Brain pericyte (primary cell): ENCODE measurements around the gene HPSE.
"Not testable (repeated sequence)": the region's sequence is repeated elsewhere in the genome, so short reads cannot be mapped to it uniquely, and the experiment has no call there.

ENCODE experiments used
- DNase-seq: peaks from one replicate; pipeline ENCODE4 v3.0.0-alpha.2; 2012; ENCODE audit warnings: low read depth, low spot score

The HPSE gene

DNA sequence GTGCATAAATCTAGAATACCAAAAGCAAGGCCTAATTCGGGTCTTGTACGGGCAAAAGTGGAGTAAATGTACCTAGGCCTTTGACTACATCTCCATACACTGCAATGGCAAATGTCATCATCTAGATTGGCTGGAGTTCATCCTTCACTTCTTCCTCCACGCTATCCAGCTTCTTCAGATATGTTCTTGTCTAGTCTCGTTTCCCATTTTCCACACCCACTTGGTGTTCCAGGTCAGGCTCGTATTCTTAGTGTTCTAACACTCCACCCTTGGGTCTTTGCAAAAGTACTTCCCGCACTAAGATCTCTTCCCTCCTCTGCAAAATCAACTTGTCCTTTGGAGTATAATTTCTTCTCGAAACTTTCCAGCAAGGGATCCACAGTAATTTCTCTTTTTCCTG lies 51.5 kb downstream of the HPSE start:
- no peak for DNase-seq

DNA sequence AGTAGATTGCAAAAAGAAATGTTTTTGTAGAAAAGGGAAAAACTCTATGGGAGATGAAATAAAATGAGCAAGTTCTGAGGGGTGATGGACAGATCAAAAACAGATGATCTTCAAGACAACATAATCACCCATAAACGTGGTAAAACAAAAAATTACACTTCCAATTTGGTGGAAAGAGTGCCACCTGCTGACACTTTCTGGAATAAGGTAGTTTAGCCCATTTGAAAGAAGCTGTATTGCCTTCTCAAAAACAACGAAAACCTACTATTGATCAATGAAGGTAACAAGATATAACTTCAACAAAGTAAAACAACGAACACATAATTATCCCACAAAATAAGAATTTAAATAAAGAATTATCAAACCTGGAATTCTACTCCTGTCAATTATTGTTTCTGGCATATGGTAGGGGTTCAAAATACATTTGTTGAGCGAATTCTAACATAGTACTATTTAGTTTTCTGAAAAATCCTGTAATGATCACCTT lies 52.6 kb downstream of the HPSE start:
- no peak for DNase-seq

DNA sequence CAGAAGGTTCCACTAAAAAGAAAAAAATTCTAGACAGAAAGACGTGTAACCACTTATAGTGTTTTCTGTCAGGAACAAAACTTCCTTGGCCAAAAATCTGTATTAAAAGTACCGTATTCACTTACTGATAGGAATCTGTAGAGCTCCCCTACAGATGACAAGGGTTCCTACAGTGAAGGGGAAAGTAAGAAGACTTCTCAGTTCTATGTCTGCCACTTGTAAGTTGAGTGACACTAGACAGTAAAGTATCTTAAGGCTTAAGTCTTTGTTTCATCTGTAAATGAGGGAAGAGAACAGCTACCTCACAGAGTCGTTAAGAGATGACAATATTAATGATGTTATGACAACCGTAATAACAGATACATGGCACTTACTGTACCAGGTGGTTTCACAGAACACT lies 53.3 kb downstream of the HPSE start:
- DNase-seq, result no peak

DNA sequence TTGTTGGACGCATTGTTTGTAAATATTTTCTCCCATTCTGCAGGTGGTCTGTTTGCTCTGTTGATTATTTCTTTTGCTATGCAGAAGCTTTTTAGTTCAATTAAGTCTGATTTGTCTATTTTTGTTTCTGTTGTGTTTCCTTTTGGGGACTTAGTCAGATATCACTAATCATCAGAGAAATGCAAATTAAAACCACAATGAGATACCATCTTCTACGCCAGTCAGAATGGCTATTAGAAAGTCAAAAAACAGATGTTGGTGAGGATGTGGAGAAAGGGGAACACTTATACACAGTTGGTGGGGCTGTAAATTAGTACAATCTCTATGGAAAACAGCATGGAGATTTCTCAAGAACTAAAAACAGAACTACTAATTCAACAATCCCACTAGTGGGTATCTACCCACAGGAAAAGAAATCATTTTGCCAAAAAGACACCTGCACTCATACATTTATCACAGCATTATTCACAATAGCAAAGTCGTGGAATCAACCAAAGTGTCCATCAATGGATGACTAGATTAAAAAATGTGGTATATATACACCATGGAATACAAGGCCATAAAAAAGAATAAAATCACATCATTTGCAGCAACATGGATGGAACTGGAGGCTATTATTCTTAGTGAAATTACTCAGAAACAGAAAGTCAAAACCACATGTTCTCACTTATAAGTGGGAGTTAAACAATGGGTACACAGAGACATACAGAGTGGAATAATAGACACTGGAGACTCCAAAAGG lies 58.2 kb downstream of the HPSE start:
- no peak for DNase-seq

DNA sequence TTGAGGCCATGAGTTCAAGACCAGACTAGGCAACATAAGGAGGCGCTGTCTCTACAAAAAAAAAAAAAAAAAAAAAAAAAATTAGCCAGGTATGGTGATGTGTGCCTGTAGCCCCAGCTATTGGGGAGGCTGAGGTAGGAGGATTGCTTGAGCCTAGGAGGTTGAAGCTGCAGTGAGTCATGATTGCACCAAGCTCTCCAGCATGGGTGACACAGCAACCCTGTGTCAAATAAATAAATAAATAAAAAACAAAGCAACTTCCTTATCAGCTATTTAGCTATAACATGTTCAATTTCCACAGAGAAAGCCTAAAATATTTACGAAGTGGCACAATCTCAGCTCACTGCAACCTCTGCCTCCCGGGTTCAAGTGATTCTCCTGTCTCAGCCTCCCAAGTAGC lies 60.7 kb downstream of the HPSE start:
- DNase-seq, result not testable (repeated sequence)

DNA sequence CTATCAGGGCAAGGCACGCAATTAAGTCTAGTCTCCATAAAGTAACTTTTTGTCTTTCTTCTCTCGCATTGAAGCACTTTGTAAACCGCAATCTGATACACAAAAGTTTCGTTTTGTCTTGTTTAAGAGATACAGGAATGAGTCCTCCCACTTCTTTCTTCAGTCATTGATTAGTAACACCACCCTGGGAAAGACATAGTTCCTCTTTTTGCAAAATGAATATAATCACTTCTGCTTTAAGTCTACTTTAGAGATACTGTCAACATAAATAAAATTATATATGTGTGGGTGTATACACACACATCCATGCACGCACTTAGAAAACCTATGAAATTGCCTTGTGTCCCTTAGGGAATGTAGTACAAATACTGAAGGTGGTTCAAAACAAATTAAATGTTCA lies 61.7 kb downstream of the HPSE start:
- DNase-seq, result no peak

DNA sequence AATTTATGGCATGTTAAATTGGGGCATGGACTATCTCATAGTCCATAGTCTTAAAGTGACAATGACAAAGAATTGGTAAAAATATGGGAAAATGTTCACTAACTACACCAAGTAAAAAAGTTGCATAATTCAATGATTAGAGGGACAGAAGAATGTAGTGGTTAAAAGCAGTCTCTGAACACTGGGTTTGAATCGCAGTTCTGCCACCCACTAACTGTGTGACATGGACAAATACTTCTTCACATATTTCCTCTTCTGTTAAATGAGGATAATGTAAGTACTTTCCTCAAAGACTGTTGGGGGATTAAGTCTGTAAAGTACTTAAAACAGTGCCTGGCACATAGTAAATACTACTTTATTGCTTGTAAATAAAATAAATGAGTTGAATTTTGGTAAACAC lies 65.4 kb downstream of the HPSE start:
- no peak for DNase-seq

DNA sequence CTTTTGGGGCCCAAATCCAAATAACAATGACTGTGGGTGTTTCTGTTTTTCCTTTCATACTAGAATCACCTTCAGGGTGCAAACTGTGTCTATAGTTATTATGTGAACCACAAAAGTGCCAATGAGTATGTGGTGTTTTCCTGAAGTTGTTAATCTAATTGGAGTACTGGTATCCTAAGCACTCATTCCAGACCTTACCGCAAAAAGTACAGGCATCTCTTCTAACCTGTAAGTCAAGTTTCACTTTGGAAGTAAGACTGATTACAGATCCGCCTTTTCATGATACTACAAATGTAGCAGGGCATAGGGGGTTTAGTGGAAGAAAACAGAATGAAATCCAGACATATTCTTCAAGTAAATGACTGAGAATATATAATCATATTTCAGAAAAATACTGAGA lies 66.2 kb downstream of the HPSE start:
- no peak for DNase-seq

DNA sequence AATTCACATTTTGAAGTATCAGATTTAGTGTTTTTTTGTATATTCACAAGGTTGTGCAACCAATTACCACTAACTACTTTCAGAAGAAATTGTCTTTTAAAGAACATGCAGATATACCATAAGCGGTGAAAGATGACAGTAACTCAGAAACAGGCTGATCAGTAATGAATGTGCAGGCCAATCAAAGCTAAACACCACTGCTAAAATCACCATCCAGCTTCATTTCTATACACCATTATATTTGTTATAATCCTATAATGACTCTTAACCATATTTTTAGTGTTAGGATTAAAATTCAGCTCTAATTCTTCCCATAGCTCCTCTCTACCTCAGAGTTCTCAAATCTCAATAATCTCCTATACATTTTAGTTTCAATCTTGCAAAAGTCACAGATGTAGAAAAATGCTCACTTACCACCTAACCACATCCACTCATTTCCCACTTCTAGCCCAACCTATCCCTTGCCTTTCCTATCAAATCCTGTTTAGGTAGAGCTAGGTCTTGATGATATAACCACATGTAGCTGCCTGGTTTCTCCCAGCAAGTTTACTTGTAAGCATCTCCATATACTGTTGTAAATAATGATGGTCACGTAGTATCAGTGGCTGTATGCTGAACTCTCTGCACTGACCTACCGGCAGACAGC lies 66.7 kb downstream of the HPSE start:
- no peak for DNase-seq

DNA sequence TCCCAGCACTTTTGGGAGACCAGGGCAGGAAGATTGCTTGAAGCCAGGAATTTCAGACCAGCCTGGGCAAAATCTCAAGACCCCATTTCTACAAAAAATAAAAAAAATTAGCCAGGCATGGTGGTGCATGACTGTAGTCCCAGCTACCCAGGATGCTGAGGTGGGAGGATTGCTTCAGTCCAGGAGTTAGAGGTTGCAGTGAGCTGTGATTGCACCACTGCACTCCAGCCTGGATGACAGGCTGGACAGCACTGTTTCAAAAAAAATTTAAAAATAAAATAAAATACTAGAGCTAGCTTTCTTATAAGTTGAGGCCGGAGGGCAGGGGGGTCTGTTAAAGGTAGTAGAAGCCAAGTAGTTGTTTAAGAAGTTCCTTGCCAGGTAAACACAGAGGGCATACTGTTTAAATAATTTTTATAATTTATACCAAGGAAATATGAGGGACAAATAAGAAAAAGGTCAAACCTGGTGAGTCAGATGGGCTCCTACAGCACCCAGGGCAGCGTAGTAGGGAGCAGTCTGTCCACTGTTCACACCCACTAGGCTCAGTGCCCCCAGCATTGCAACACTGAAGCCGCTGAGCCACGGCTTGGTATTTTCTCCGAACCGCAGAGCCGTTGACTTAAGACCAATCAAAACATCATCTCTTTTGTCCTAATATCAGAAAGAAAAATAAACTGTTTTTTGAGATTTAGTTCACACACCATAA lies 67.4 kb downstream of the HPSE start:
- DNase-seq, result peak; percentile 79

DNA sequence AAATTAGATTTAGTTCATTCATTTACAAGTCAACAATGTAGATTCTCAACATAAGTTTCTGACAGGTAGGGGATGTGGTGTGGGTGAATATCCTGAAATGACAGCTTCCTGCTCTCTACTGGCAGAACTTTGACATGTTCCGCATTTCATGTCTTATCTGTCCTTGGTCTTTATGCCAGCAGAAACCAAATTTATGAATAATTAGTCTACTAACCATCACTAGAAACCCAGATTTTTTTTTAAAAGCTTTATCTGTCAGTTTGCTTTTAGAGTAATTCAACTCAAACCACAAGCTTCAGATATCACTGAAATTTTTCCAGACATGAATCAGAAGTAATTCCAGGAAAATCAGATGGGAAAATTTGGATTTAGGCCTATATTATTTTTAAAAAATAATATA lies 68.0 kb downstream of the HPSE start:
- no peak for DNase-seq

DNA sequence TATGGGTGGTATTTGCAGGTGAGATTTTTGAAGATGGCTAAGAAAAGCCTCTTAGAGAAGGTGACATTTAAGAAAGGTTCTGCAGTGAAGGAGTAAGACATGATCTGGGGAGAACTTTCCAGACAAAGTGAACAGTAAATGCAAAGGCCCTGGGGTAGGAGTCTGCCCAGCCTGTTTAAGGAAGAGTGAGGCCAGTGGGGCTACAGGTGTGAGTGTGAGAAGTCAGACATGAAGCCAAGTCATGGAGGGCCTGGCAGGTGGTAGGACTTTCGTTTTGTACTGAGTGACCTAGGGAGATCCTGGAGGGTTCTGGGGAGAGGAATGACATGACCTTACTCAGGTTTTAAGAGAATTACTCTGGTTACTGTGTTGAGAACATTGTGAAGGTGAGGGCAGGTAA lies 71.5 kb downstream of the HPSE start:
- no peak for DNase-seq

DNA sequence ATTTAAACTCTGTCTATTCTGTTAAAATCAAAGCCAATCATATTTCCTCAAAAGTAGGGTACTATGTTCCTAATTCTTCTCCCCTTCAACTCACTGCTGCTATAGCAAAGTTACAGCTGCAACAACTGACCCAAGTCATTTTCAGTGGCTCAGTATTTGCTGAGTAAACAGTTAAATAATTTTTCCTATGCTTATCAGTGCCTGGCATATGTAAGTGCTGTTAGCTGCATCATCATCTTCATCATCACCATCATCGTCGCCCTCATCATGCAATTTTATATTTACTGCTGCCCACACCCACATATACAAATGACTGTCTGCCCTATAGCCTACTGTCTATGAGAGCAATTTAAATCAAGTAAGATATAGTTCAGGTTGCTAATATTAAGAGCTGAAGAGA lies 72.0 kb downstream of the HPSE start:
- DNase-seq, result no peak

DNA sequence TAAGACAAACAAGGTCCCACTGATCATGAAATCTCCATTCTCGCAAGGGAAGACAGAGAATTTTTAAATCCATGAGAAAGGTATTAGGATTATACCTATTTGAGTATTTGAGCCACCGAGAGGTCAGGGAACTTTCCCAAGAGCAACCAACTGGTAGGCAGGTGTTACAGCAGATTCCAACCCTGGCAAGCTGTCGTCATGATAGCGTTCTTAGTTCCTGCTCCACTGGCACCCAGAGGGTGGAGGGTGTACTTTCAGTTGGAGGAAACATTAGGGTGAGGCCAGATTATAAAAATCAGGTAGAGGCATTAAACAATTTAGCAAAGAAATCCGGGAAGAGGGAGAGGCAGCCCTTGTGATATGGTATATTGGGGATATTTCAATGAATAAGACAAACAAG lies 73.3 kb downstream of the HPSE start:
- DNase-seq, result no peak

DNA sequence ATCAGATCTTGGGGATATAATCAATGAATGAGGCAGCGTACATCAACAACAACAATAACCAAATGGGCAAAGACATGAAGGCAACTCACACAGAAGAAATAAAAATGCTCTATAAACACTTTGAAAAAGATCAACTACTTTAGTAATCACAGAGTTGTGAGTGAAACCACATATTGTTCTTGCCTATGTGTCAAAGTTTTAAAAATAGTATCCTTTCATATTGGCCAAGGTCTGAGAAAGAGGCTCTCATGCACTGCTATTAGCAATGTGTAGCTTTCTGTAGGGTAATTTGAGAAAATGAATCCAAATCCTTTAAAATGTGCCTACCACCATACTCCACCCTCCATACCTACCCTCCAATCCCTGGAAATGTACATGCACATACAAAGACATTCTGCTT lies 75.1 kb downstream of the HPSE start:
- DNase-seq, result no peak

DNA sequence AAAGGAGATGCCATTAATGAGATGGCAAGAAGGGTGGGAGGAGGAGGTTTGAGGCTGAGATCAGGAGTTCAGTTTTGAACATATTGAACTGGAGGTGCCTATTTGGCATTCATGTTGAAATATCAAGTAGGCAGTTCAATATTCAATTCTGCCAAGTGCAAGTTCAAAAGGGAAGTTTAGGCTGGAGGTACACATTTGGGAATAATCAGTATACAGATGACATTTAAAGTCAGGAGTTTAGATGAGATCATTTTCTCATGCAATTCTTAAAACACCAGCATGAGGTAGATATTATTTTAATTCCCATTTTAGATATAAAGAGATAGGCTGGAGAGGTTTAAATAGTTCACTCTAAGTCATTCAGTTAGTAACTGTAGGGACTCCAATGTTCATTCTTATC lies 76.2 kb downstream of the HPSE start:
- DNase-seq, result no peak

DNA sequence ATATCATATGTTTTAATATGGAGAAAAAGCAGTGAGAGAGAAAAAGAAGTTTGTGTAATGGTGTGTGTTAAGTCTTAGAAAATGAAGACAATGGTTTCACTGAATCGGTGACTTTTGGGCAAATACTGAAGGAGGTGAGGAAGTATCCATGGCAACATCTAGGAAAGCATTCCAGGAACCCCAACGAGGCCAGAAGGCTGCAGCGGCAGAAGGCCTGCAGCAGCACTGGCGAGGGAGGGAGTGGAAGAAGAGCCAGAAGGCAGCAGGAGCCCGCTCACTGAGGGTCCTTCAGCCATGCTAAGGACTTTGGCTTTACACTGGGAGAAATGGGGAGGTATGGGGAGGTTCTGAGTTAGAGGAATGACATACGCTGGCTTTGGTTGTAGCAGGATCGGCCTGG lies 76.8 kb downstream of the HPSE start:
- no peak for DNase-seq

DNA sequence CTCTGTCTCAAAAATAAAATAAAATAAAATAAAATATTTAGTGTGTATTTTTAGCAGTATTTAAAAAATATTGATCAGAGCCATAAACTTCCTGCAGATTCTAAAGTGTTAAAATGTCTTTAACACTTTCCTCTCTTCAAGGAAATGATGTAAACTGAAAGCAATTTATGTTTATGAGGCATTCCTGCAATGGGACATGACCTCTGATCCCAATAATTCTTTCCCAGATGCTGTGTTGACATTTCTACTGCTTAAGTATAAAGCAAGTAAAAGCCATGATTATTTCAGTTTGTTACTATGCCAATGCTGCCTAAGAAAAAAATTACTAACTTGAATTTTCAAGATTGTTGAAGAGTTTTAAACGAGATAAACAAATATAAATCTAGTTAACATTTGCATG lies 79.1 kb downstream of the HPSE start:
- no peak for DNase-seq

DNA sequence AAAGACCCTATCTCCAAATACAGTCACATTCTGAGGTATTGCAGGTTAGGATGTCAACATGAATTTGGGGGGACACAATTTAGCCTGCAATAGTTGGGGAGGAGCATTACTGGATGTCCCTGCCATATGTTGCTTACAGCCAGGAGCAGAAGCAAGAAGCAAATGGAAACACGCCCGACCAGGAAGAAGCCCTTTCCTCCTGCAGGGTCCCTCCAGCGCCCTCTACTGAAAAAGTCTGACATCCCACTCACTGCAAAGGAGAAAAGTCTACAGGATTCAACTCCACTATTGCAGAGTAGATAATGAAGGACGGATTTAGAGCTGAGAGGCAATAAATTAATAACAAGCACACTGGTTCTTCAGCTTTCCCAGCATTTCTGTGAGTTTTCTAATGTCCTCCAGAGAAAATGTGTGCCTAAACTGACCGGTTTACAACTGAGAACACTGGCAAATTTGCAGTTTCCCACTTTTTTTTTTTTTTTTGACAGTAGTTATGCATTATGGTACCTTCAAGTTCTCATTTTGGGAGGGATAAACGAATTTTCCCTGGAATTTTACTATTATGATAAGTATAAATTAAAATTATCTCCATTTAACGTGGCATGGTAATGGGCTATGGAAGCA lies 81.8 kb downstream of the HPSE start:
- DNase-seq, result no peak

DNA sequence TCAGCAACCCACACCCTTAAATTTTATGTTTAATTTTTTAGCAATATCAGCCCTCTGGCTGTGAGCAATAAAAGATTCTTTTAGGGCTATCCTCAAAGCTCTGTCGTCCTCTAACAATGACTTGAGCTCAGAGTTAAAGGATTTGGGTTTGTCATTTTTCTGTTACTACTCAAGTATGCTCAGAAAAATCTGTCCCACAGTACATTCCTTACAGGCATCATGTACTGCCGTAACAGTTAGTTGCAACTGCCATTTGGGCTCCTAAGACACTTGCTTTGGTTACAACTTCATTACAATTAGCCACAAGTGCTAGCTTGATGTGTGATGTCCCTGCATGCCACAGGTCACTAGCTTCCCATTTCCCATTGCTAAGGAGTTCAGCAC lies 83.2 kb downstream of the HPSE start:
- no peak for DNase-seq

DNA sequence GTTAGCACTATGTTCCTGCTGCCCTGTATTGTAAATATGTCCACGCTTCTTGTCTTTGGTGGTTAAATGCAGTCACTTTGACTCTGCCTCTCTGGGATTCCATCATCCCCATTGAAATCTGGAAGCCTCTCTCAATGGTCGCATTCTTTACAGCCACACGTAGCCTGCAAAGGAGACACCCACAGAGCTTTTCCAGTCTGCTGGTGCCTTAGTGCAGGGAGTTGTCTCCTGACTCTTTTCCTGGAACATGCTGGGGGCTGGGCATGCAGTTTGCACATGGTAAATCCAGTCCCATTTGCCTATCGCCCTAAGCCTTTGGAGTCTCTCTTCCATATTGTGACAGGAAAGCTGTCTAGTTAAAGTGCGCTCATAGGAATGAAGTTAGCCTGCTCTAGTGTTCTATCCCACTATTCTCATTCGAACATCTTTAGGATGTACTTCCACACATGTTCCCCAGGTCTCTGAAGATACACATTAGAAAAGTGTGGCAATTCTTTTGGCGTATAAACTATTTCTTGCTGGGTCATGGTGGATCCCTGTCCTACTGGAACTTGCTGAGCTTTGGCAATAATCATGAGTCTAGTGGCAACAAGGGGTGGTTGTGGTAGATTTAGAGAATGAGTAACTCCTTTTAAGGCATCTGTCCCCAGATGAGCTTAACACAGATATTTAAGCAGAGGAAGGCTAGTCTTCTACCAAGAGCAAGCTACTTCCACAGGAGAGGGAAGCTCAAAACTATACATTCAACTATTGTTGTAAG lies 83.8 kb downstream of the HPSE start:
- DNase-seq, result no peak

DNA sequence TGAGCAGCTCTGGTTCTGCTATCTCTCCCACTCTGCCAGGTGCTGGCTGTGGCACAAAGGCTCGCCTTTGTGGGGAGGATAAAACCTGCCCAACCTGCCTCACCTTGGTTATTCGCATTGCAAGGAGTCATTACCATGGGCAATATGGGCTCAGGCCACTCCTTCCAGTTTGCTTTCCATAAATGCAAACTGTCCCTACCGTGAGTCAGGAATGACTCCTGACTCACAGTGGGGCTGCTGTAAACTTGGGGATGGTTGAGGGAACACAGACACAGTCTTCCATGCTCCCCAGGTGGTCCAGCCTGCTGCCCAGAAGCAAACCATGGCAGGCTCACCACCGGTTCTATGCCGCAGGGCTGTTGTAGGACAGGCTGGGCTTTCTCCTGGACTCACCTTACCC lies 86.2 kb downstream of the HPSE start:
- DNase-seq, result no peak
